Keratinocyte (primary cell): ENCODE data around the gene DNAH17.

Source experiments
- EZH2 ChIP-seq: IDR thresholded peaks from one replicate; pipeline ENCODE4 v1.6.1; 2012; ENCODE audit warnings: inconsistent platforms, mild to moderate bottlenecking, low read length, moderate library complexity
- TF ChIP-seq, protein P1 (sequence below), 3 experiments: IDR thresholded peaks in 1 of 3; conservative IDR thresholded peaks in 1 of 3; optimal IDR thresholded peaks in 1 of 3; 2 replicates in 2 of 3; 3 replicates in 1 of 3; pipeline versions ENCODE3 to v1.5.1; 2011; ENCODE audit warnings: low read length in 3 of 3, mild to moderate bottlenecking in 3 of 3, moderate library complexity in 2 of 3, control low read depth in 1 of 3, inconsistent platforms in 1 of 3; ENCODE audit not compliant: insufficient read depth in 2 of 3; ENCODE audit errors: extremely low read depth in 1 of 3

GRCh38 chr17:78576389-78577112, 645 bp downstream of the DNAH17 start:
- TF ChIP-seq, protein P1, sequence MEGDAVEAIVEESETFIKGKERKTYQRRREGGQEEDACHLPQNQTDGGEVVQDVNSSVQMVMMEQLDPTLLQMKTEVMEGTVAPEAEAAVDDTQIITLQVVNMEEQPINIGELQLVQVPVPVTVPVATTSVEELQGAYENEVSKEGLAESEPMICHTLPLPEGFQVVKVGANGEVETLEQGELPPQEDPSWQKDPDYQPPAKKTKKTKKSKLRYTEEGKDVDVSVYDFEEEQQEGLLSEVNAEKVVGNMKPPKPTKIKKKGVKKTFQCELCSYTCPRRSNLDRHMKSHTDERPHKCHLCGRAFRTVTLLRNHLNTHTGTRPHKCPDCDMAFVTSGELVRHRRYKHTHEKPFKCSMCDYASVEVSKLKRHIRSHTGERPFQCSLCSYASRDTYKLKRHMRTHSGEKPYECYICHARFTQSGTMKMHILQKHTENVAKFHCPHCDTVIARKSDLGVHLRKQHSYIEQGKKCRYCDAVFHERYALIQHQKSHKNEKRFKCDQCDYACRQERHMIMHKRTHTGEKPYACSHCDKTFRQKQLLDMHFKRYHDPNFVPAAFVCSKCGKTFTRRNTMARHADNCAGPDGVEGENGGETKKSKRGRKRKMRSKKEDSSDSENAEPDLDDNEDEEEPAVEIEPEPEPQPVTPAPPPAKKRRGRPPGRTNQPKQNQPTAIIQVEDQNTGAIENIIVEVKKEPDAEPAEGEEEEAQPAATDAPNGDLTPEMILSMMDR (optimal IDR thresholded peaks at IDR 0.05 in 1 of 3, IDR thresholded peaks at IDR 0.05 in 1 of 3, conservative IDR thresholded peaks at IDR 0.05 in 1 of 3; ENCODE audit: extremely low read depth in 1 of 3, insufficient read depth in 2 of 3, low read length in 3 of 3): no peak
- no peak for TF ChIP-seq EZH2
